ENCODE results near the gene GAS7.

The GAS7 gene

DNA sequence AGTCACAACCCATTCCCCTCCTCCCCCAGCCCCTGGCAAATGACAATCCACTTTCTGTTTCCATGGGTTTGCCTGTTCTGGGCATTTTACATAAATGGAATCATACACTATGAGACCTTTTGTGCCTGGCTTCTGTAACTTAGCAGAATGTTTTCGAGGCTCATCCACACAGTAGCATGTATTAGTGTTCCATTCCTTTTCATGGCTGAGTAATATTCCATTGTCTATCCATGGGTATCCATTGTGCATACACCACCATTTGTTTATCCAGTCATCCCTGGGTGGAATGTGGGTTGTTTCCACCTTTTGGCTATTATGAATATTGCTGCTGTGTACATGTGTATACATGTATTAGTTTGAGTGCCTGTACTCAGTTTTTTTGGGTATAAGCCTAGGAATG is 259.6 kb downstream of the GAS7 start:
- TF ChIP-seq, protein P1, sequence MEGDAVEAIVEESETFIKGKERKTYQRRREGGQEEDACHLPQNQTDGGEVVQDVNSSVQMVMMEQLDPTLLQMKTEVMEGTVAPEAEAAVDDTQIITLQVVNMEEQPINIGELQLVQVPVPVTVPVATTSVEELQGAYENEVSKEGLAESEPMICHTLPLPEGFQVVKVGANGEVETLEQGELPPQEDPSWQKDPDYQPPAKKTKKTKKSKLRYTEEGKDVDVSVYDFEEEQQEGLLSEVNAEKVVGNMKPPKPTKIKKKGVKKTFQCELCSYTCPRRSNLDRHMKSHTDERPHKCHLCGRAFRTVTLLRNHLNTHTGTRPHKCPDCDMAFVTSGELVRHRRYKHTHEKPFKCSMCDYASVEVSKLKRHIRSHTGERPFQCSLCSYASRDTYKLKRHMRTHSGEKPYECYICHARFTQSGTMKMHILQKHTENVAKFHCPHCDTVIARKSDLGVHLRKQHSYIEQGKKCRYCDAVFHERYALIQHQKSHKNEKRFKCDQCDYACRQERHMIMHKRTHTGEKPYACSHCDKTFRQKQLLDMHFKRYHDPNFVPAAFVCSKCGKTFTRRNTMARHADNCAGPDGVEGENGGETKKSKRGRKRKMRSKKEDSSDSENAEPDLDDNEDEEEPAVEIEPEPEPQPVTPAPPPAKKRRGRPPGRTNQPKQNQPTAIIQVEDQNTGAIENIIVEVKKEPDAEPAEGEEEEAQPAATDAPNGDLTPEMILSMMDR (IDR thresholded peaks at IDR 0.05): no peak

DNA sequence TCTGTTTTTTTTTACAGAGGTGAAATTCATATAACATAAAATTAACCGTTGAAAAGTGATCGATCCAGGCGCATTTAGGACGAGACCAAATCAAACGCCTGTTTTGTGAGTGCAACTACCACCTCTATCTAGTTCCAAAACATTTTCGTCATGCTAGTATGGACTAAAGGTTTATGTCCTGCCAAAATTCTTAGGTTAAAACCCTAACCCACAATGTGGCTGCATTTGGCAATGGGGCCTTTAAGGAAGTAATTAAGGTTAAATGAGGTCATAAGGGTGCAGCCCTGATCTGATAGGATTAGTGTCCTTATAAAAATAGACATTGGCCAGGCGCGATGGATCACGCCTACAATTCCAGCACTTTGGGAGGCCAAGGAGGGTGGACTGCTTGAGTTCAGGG is 260.5 kb downstream of the GAS7 start:
- TF ChIP-seq, protein P1 (IDR thresholded peaks at IDR 0.05): no peak

DNA sequence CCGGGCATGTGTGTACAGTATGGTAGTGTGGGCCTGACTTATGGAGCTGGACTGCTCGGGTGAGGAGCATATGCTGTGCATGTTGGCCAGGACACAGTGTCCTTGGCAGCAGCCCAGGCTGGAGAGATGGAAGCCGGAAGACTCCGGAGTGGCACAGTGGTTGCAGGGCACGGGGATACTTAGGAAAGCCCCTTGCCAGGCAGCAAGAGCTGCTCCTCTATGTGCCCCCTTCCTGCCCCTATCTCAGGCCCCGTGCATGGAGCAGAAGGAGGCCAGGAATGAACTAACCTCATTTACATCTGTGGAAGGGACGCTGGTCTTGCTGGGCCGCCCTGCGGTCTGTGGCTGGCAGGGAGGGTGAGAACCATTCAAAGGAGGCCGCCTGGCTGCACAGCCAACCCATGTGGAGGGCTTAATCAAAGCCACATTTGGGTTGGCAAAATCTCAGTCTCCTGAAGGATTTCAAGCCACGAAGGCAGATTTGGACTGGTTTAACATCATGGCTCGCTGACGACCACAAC is 261.1 kb downstream of the GAS7 start:
- TF ChIP-seq, protein P1 (IDR thresholded peaks at IDR 0.05): no peak

DNA sequence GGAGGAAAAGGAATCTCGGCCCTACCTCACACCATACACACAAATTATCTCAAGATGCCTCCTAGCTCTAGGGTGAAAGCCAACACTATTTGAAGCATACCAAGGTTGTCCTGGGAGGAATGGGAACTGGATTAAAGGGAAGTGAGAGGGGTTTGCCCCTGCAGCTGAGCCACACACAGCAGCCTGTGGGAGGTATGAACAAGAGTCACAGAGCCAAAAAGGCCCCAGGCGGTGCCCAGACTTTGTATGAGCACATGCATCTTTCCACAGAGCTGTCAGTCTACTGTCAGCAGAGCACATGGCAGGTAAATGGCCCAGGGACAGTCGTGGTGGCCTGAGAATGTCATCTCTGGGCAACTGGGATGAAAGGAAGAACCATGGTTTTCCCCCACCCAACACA is 262.3 kb downstream of the GAS7 start:
- TF ChIP-seq, protein P1 (IDR thresholded peaks at IDR 0.05): no peak

DNA sequence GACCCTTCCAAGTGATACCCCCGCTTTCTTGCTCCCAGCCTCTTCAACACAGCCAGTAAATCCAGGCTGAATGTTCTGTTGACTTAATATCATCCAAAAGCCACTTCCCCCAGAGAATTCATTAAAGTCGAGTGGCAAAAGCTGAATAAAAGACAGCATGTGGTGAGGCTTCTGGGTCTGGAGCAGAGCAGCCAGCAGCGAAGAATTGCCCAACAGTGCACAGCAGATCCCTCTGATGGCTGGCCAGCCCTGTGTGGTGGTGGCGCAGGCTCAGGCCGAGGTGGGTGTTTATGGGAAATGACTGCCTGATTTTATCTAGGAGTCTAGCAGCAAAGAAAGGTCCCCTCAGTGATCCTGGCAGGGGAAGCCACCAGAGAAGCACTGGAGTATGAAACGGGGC is 263.0 kb downstream of the GAS7 start:
- TF ChIP-seq, protein P1 (IDR thresholded peaks at IDR 0.05): no peak

DNA sequence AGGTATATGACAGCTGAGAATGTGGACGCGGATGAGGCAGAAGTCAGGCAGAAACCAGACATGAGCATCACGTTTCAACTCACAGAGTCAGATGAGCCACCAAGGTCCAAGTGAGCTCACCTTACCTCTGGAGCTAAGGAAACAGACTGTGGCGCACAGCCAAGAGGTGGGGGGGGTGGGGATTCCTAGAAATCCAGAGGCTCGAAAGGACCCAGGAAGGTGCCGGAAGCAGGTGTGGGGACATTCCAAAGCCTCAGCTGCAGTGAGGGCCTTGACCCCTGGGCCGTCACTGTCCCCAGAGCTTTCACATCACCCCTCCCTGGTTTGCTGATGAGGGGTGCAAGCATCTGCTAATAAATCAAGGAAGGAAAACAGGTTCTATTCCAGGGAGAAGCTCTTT is 264.1 kb downstream of the GAS7 start:
- TF ChIP-seq, protein P1 (IDR thresholded peaks at IDR 0.05): no peak

DNA sequence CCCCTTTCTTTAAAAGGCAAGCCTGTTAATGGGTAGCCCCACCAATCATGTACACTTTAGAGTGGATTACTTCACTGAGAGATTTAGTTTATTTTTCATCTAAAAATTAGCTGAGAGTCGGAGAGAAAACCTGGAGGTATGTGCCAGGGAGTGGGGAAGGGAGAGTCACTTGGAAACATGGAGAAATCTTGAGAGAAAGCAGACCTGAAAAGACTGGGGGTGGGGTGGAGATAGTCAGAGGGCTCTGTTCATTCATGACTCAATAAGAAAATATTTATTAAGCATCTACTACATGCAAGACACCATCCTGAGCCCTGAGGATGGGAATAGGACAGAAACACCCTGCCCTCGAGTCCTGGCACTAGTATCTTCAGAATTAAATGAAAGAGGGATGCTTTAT is 265.9 kb downstream of the GAS7 start:
- TF ChIP-seq, protein P1 (IDR thresholded peaks at IDR 0.05): no peak

DNA sequence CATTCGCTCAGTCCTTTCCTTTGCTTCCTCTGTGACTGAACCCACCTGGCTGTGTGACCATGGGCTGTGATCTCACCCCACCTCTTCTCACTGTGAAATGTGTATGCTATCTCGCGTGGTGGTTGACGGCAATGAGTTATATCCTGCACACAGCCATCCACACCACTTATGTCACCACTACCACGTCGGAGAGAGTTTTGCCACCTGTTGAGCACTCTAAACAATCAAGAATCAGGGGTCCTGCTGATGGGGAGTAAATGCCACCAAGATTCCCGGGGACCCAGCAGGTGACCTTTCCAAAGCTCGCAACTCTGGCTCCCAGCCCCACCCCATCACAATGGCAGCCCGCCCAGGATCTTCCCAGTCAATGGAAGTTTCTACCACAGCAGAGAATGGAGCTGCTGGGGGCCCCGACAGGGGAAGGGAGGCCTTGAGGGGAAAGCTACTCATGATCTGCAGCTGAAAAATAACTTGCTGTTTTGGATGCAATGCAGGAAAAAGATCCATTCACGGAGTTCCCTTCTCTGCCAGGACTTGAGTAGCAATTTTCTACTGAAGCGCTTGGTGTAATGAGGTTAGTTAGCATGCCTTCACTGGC is 267.2 kb downstream of the GAS7 start:
- TF ChIP-seq, protein P1 (IDR thresholded peaks at IDR 0.05): no peak
